ENCODE results near the gene FHIT.

FHIT gene

DNA sequence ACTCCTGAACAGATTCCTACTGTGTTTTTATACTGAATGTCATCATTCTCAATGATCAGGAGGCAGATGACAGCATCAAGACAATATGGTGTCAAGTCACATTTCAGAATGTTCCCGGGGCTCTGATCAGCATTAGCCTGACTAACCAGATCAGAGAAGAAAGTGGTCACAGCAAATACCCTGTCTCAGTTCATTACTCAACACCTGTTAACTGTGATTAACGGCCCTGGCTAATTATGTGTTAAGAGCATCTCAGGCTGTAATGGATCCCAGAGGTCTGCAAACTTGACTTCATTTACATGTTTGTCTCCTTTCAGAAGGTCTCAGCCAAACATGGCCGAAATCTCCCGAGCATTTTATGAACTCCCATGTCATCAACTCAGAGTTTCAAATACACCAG lies 833.7 kb downstream of the FHIT start:
- DNase-seq (ENCODE audit: low read depth in 2 of 2), result no peak

DNA sequence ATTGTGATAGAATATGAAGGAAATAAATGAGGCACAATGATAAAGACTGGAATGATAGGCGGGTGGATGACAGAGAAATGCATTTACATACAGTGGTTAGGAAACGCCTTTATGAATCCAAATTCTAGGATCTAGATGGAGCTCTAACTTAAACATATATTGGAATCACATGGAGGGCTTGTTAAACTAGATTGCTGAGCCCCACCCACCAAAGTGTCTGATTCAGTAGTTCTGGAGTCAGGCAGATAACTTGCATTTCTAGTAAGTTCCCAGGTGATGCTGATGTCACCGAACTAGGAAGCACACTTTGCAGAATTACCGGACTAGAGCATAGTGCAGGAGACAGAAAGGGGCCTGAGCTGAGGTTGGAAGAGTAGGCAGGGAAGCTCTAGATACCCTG lies 837.2 kb downstream of the FHIT start:
- no peak for DNase-seq (ENCODE audit: low read depth in 2 of 2)

DNA sequence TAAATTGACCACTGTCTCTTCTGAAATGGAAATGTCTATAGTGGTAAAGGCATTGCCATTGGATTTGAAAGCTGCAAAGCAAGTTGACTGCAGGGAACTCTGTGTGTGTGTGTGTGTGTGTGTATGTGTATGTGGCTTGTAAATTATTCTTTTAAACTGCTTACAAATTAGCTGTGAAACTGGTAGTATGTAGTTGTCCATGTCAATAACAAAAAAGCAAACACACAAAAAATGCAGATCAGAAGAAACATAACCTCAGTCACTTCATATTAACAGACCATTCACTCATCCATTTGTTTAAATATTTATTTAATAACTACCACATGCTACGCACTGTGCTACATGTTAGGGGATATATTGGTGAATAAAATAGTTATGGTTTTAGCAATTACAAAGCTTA lies 837.7 kb downstream of the FHIT start:
- DNase-seq (ENCODE audit: low read depth in 2 of 2), result no peak

DNA sequence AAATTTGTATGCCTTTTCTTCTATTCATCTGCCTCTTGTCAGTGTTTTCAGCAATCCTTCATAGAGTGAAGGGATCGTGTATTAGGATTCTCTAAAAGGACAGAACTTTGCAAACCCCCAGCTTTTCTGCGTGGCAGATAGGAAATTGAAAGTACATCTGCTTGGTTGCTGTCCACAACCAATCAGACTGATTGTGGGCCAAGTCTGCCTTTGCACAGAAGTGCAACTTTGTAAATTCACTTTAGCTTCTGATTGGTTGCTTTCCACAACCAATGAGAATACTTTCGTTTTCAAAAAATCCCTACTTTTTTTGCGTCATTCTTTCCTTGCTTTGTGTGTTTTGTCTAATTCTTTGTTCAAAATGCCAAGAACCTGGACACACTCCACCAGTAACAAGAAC lies 847.4 kb downstream of the FHIT start:
- DNase-seq (ENCODE audit: low read depth in 2 of 2), result no peak

DNA sequence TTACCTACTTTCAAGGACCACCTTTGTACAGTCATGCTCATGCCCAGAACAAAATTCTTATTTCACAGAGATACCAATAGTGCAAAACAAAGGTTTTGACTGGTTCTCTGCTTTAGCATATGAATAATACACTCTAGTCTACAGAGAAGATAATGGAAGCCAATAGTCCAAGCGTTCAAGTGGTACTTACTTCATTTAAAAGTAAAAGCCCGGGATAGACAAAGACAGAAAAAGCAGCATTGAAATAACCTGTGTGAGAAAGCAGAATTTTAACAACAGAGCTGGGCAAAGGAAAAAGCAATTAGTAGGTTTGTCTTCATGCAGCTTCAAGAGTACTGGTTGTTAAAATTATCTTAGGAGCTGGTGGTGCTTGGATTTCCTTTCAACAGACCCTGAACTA lies 848.3 kb downstream of the FHIT start:
- no peak for DNase-seq (ENCODE audit: low read depth in 2 of 2)

DNA sequence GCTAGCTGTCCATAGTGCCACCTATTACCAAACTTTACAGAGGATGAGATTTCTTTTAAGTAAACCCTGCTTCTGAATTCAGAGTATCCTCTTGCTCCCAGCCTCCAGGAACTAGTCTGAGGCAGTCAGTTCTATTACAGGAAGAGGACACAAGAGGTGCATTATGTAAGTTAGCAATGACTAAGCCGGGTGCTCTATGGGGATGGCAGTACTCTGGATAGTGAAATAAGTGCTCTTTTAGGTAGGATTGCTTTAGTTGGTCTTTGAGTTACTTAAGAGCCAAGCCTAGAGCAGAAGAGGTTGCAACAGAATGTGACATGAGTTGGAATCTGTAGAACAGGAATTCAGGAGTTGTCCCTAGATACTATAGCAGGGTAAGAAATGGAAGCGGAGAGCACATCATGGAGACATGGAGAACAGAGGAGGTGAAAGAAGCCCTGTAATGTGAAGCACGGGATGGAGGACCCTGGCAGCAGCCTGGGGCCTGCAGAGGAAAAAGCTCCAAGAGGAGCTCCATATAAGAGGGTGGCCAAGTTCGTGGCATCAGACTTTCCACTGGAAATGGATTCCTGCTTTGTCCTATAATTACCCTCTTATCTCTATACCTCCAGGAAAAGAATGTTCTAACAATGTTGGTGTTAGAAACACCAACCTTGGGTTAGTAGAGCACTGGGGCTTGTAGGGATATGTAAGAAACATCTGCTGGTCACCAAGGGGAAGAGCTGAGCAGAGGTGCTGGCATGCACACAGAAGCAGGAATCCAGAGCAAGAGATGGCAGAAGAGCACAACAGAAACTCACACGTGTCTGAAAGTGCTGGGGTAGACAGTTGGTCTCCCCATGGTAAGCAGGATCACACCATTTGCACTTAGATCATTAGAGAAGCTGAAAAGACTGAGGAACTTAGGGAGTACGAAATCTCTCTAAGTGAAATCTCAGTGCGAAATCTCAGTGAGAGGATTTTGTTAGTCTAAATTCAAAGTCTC lies 851.1 kb downstream of the FHIT start:
- no peak for DNase-seq (ENCODE audit: low read depth in 2 of 2)

DNA sequence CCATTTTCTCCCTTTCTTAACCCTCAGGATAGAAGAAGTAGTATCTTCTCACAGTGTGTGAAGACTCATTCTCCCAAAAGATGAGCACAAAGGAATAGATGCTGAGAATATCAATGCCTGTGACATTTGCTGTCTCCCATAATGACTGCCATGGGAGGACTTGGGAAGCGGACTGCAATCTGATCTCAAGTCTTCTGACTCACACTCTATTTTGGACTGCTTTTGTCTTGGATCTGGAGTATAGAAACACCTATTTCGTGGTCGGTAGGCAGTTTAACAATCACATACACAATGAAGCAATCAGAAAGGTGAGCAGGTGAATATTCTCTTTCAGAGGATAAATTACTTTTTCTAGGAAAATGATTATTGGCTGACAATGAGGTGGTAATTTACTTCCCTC lies 852.0 kb downstream of the FHIT start:
- DNase-seq (ENCODE audit: low read depth in 2 of 2), result no peak

DNA sequence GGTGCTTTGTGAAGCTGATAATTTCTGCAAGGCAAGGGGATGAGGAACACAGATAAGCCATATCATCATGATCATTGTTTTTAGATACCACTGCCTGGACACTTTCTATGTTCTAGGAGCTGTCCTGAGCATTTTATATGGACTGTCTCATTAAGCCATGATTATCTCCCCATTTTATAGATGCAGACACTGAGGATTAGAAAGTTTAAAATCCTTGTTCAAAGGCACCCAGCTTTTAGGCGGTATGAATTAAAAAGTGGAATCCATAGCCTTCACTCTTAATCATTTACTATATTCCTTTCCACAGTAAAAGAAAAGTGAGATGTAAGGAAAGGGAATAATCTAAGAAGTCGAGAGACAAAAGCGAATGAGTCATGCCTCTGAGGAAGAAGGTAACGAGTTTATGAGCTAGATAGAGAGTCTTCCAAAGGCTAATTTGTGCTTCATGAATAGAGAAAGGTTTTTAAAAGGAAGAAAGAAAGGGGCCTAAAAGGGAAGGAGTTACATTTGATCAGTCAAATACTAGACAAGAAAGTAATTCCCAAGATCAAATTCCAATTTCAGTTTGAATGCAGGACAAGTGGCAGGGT lies 856.0 kb downstream of the FHIT start:
- DNase-seq (ENCODE audit: low read depth in 2 of 2), result no peak

DNA sequence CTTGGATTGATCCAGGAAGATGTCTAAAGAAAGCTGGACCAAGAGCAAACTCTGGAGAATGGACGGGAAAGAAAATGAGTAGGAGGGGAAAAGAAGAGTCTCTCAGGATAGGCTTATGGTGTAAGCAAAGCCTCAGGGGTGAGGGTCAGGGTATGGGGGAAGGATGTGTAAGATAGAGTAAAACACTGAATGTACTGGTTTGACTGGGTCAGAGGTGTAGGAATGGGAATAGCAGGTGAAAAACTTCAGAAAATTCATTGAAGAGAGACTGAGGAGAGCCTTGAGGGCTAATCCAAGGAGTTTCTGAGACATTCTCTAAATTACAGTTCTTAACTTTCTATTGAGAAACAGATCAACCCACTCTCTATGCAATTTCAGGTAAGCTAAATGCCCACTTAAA lies 857.3 kb downstream of the FHIT start:
- no peak for DNase-seq (ENCODE audit: low read depth in 2 of 2)

DNA sequence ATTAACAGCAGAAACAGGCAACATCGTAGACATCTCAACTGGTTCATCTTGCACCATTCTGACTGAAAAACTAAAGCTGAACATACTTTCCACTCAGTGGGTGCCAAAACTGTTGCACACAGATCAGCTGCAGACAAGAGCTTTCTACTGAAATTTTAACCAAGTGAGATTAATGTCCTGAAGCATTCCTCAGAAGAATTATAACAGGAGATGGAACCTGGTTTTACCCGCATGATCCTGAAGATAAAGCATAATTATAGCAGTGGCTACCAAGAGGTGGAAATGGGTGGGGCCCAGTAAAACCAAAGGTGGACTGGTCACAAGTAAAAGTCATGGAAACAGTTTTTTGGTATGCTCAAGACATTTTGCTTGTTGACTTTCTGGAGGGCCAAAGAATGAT lies 858.8 kb downstream of the FHIT start:
- no peak for DNase-seq (ENCODE audit: low read depth in 2 of 2)

DNA sequence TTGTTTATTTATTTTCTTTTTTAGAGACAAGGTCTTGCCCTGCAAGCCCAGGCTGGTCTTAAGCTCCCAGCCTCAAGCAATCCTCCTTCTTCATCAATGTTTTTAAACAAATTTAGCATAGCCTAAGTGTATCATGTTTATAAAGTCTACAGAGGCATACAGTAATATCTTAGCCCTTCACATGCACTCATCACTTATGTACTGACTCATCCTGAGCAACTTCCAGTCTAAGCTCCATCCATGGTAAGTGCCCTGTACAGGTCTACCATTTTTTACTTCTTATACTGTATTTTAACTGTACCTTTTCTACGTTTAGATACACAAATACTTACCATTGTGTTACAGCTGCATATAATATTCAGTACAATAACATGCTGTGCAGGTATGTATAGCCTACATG lies 860.0 kb downstream of the FHIT start:
- no peak for DNase-seq (ENCODE audit: low read depth in 2 of 2)

DNA sequence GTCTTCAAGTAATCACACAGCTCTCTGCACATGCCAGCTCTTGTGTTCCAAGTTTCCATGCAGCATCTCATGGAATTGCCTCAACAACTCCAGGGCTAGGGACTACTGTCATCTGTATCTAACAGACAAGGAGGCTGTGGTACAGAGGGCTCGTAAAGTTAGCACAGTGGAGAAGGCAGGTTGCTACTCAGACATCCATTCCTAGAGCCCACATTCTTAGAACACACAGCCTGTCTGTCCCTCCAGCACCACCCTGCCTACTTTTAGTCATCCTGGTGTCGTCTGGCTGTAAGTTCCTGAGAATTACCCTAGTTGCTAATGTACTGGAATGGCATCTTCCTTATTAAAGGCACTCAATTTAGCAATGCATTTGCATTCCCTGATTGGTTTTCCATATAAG lies 862.5 kb downstream of the FHIT start:
- DNase-seq (ENCODE audit: low read depth in 2 of 2), result no peak

DNA sequence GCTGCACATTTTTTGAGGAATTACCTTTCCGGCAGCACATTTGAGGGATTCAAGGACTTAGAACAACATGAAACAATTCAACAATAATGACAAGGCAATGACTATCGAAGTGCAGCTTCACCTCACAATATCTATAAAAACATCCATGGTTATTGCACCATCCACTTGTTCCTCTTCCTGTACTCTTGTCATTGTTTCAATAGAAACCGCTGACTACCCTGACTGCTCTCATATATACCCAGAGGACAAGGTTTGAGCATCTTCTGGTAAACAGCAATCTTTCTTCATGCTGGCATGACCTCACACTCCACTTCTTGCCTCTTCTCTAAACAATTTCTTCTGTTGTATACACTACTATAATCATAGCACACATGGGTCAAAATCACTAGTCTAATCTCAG lies 864.9 kb downstream of the FHIT start:
- DNase-seq (ENCODE audit: low read depth in 2 of 2), result no peak

DNA sequence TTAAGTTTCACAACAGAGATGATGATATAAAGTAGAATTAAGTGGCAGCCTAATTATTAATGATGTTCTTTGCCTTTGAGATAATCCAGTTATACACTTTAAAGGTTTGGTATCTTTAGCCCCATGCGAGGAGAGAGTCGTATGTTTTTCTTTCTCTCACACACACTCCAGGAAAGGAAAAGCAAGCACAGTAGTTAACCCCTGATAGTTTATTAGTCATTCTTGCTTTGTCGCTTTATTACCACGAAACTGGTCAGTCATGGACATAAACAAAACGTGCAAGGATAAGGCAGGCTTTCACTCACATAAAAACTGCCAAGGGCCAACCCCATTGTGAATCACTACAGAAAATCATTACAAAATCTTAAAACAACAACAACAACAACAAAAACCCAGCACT lies 866.9 kb downstream of the FHIT start:
- no peak for DNase-seq (ENCODE audit: low read depth in 2 of 2)

DNA sequence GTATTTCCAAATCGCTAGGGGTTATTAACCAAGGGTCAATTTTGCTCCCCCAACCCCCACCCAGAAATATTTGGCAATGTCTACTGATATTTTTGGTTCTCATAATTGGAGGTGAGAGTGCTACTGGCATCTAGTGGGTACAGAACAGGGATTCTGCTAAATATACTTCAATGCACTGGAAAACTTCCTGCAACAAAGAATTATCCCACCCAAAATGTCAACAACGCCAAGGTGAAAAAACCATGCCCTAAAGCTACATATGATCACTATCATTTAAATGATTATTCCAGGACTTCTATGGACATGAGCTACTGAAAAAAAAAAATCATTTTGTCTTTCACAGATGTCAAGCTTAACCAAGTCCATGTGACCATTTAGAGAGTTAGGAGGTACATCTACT lies 867.9 kb downstream of the FHIT start:
- DNase-seq (ENCODE audit: low read depth in 2 of 2), result no peak

DNA sequence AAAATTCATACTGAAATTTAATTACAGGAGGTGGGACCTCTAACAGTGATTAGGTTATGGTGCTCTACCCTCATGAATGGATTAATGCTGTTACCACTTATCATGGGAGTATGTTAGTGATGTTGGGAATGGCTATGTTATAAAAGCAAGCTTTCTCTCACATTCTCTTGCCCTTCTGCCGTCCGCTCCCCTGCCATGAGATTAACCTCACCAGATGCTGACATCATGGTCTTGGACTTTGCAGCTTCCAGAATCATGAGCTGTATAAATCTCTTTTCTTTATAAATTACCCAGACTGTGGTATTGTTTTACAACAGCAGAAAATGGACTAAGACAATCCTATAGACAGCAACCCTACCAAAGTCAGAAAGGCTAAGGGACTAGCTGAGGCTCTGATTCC lies 884.8 kb downstream of the FHIT start:
- DNase-seq (ENCODE audit: low read depth in 2 of 2), result no peak

DNA sequence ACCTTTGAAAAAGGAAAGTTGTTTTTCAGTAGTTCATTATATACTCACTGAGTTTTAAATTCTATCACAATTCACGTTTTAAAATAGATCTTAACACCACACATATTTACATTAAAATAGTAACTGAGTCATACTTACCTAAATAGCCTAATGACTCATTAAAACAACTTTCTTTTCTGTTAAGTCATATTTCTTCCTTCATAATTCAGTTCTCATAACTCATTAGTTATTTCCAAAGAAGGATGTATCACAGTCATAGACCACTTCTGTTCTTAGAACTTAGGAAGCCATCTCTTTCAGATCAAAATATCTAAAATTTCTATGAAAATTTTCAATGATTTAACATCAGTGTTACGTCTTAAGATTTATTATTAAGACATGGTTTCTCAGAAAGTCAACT lies 885.9 kb downstream of the FHIT start:
- DNase-seq (ENCODE audit: low read depth in 2 of 2), result peak; percentile 11 to 17

DNA sequence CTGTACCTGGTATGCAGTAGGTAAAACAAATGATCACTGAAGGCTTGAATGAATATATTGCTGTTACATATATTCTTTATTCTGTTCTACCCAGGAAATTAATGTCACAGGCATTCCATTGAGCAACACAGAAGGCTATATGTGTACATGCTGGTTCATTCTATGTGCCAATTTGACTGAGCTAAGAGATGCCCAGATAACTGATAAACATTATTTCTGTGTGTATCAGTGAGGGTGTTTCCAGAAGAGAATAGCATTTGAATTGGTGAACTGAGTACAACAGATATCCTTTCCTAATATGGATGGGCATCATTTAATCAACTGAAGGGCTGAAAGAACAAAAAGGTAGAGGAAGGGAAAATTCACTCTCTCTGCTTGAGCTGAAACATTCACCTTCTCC lies 886.8 kb downstream of the FHIT start:
- DNase-seq (ENCODE audit: low read depth in 2 of 2), result no peak

DNA sequence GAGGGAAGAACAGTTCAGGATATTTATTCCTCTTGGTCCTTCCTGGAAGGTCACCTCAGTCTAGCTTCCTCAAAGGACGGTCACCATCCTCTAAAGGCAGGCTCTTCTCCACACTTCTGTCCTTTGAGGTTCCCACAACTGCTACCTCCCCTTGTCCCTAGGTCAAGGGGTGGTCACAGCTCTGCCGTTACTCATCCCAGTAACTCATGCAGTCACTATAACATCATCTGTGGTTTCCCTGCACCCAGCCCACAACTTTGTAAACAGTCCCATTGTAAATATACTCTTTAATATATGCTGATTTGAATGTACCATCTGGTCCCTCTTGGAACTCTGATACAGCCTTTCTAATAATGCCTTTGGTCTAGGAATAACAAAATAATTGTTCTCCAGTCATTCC lies 887.4 kb downstream of the FHIT start:
- DNase-seq (ENCODE audit: low read depth in 2 of 2), result no peak

DNA sequence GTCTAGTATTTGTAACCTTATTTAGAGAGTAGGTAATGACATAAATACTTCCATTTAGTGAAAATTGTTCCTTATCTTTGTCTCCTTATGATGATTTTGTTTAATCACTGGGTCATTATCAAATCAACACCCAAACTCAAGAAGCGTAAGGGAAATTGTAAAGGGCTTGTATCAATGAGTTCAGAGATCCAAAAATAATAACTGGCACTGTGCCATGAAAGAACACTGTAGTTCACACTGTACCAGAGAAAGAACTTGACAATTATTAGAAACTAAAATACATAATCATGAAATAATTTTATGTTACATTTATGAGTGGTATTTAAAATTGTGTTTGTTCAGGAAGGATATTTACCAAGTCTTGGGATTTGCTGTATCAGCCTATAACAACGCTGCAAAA lies 895.4 kb downstream of the FHIT start:
- DNase-seq (ENCODE audit: low read depth in 2 of 2), result no peak

DNA sequence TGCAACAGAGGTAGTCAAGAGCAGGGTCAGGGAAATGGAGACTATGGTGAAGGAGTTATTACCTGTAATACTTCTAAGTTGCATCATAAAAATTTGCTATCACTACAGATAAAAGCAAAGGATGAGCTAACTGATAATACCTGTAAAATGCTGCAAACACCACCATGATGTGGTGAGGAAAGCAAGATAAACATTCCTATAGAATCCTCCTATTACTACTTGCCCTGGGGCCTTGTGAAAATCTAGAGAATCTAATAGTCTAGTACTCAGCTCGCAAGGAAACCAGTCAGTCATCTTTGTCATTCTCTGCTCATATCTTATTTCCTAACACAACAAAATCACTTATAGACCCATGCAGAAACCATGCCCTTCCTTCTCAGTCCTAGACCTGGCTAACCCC lies 899.8 kb downstream of the FHIT start:
- no peak for DNase-seq (ENCODE audit: low read depth in 2 of 2)

DNA sequence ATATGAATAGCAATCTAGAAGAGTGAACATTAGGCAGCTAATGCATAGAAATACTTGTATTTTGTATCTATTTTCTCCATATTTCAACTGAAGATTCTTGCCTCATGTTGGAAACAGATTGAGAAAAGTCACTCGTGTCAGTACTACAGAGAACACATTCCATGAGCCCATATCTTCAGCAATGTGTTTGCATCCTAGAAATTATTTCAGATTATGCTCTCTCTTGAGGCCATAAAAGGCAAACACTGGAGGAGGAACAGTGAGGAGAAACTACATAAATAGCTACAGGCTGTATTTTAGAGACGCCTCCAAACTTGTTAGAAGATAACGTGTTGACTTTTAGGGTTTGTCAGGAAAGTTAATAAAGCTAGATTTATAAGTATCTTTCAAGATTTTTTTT lies 906.9 kb downstream of the FHIT start:
- no peak for DNase-seq (ENCODE audit: low read depth in 2 of 2)

DNA sequence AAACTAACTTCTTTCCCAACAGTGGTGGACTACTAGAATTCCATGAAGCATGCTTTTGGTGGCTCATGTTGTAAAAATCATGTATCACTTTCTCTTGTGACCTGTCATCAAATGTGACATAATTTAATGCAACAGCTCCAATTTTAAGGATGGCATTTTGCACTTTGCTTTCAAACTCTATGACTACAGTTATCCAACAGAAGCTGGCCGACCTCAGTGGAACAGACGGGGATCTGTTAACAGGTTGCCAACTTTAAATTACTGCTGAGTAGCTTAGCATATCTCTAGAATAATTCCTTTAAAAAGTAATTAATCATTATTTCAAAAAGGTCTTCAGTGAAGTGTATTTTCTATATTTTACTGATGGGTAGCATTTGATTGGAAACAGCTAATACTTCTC lies 907.4 kb downstream of the FHIT start:
- no peak for DNase-seq (ENCODE audit: low read depth in 2 of 2)

DNA sequence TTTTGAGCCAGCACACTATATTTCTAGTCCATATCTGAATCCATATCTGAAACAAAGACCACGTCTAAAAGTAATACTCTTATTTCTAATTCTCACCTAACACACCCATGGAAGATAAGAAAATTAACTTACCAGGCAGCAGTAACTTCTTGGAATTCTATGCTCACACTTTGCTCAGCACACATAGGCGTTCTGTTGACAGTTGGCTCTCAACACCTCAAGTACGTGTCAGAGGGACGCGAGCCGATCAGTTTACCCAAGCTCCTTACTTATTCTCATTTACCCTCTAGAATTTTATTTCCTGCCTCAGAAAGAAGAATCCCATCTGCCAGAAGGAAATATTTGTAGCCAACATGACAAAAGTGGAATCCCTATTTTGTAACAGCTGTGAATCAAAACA lies 911.9 kb downstream of the FHIT start:
- no peak for DNase-seq (ENCODE audit: low read depth in 2 of 2)

Data from fibroblast of skin of left biceps (primary cell).